Uterus (tissue), 2 donors: ENCODE results near the gene SCN4A.

Source experiments
- POLR2A ChIP-seq, 2 donors: fragments of 450-650 bp; IDR thresholded peaks; one replicate each; pipeline ENCODE4 v1.6.1; 2016; ENCODE audit warnings: antibody characterized with exemption in 2 of 2, mild to moderate bottlenecking in 1 of 2, moderate library complexity in 1 of 2
- TF ChIP-seq, protein P1 (sequence below), 4 experiments: fragments of 200-600 bp in 2 of 4; fragments of 450-650 bp in 2 of 4; sonication (generic) in 2 of 4; IDR thresholded peaks; one replicate each; pipeline ENCODE4 v1.5.1; 2016 to 2019; ENCODE audit warnings: antibody characterized with exemption in 4 of 4, mild to moderate bottlenecking in 2 of 4, moderate library complexity in 1 of 4

GRCh38 chr17:63973247-63973646, 529 bp upstream of the SCN4A start:
- TF ChIP-seq, protein P1, sequence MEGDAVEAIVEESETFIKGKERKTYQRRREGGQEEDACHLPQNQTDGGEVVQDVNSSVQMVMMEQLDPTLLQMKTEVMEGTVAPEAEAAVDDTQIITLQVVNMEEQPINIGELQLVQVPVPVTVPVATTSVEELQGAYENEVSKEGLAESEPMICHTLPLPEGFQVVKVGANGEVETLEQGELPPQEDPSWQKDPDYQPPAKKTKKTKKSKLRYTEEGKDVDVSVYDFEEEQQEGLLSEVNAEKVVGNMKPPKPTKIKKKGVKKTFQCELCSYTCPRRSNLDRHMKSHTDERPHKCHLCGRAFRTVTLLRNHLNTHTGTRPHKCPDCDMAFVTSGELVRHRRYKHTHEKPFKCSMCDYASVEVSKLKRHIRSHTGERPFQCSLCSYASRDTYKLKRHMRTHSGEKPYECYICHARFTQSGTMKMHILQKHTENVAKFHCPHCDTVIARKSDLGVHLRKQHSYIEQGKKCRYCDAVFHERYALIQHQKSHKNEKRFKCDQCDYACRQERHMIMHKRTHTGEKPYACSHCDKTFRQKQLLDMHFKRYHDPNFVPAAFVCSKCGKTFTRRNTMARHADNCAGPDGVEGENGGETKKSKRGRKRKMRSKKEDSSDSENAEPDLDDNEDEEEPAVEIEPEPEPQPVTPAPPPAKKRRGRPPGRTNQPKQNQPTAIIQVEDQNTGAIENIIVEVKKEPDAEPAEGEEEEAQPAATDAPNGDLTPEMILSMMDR (IDR thresholded peaks at IDR 0.05), result no peak
- no peak for TF ChIP-seq POLR2A (IDR thresholded peaks at IDR 0.05)
